Measurements from ENCODE around the gene GALNS. TPM values are rescaled to one million over a fixed set of nuclear protein-coding genes. Genes with fewer than 3 reads are reported as not detected.
A peak's percentile ranks its signal among the peaks of the same experiment; 100 is the strongest.

The GALNS gene
- total RNA-seq, 1 experiment from 2014 or later, result 34.3 TPM

DNA sequence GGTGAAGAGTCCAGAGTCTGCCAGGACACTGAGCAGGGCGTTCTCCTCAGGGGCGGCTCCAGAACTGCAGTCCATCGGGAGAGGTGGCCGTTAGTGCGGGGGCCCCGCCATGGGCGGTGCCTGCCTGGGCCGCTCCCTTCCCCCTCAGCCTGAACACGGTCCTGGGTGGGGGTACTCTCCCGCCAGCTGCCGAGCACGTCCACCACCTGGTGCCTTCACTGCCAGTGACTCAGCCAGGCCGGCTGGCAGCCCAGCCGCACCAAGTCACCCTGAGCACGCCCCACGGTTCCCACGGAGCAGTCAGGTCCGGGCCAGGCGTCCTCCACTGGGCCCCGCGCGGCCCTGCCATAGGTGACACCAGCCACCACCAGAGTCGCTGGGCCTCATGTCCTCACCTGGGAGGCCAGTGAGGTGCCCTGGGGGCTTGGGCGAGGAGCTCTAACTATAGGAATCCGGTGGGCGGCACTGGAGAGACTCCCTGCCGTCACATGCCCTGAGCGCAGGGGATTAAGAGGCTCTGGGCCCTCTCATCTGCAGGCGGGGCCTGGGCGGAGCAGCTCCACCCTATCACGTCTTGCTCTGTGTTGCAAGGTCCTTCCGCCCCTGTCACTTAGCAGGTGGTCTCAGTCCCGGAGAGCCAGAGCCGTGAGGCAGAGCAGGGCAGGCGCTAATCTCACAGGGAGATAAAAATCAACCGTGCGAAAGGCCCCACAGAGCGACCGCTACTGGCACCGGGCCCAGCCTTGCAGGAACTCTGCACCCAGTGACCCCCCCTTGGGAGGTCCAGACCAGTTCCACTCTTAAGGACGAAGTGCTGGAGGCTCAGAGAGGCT lies 86.1 kb downstream of the GALNS start:
- DNase-seq (ENCODE audit: low spot score), result peak; percentile 98

DNA sequence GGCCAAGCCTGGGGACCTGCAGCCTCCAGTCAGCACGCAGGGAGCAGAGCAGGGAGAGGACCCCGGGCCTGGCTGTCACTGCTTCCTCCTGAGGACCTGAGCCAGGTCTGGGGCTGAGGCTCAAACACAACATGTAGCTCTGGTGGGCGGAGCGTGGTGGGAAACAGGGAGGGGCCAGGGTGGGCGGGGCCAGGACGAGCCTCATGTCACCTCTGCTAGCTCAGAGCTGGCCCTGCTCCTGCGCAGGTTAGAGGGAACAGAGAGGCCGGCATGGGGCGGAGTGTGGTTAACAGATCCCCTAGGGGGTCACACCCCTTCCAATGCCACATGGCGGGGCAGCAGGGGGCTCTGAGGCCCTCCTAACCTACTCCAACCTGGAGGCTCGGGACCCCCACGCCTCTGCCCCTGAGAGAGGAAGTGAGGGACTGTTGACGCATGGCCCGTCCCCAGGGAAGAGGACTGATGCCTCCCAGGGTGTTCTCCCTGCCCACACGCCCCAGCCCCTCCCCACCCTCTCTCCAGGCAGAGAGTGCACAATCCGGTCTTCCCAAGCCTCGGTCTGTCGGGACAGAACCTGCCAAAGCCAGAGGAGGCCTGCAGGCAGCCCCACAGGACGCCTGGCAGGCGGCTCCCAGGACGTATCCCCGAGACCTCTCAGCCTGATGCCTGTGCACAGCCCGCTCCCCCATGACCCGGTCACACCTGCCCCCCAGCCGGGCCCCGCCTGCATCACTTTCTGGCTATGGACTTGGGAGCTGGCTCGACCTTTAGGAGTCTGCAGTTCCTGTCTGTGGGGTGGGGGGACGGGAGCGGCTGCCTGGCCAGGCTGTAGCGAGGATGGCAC lies 86.9 kb downstream of the GALNS start:
- peak; percentile 78 for DNase-seq (ENCODE audit: low spot score)

DNA sequence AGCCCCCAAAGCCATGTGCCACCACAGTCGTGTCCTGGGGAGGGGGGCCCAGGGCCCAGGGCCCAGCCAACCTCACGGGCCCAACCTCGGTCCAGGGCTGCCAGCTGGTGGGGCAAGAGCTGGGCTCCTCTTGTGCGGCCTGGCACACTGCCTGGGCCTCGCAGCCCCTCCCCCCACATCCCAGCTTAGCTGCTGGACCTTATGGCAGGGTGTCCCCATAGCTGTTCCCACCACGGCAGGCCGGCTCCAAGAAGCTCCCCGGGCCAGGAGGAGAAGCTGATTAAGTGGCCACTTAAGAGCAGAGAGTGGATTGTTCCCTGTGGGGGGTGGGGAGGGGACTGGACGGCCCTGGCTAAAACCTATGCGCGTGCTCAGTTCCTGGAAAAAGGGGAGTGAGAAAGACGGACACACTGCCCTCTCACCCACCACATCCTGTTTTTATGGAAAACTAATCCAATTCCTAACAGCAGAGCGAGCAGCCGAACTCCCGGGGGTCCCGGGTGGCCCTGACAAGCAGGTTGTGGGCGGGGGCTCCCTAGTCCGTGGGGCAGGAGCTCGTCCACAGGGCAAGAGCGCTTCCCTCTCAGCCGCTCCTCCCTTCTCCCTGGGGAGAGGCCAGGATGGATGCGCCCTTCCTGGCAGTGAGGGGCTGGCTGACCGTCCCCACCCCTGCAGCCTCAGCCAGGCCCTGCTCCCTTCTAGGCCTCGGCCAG lies 88.5 kb downstream of the GALNS start:
- peak; percentile 65 for DNase-seq (ENCODE audit: low spot score)

DNA sequence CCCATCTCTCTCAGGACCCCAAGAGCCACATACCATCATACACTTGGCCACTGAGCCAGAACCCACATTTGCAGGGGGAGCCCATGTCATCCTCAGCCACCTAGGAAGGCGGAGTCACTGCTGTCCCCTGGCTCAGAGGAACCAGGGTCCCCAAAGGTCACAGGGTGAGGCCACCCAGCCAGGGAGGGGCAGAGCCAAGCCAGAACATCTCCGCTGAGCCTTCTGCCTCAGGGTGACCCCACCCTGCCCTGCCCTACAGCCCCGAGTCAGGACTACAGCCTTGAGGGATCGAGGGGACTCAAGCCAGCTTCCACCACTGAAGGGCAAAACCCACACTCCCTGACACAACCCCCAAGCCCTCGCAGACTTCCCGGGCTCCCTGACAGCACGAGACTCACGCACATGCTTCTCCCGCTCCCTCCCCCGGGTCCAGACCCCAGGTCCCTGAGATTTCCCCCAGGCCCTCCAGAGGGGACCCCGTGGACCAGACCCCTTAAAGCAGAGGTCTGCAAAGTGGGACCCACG lies 89.1 kb downstream of the GALNS start:
- DNase-seq (ENCODE audit: low spot score), result no peak

DNA sequence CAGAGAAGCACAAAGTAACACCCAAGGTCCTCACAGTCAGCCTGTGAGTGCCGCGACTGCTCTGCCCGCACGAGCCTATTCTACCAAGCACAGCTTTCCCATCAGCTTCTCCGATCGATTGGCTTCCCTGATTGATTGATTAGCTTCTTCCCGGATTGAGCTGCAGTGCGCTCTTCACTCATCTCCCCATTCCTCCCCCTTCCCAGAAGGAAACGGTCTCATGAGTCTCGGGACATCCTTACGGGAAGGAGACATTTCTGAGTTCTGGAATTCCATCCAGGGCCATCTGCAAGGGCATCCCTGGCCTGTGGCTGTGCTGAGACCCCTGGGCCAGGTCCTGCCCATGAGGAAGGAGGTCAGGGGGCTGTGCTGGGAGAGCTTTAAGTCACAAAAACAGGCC lies 89.8 kb downstream of the GALNS start:
- DNase-seq (ENCODE audit: low spot score), result no peak

DNA sequence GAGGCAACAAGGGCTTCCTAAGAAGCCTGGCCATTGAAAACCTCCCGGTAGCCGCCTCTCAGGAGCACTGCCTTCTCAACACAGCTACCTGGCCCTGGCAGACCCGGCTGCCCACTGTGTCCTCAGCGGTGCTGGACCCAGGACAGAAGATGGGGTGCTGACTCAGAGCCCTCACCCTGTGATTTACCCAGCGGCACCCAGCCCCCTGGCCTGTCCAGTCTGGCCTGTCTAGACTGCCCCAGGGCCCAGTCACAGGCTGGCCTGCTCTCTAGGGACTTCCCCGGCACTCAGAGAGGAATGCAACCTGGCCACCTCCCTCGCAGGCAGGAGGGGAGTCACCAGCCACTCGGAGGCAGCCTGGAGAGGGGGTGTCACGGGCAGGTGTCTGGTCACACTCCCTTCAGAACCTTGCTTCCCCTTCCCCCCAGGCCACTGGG lies 91.8 kb downstream of the GALNS start:
- peak; percentile 94 for DNase-seq (ENCODE audit: low spot score)

DNA sequence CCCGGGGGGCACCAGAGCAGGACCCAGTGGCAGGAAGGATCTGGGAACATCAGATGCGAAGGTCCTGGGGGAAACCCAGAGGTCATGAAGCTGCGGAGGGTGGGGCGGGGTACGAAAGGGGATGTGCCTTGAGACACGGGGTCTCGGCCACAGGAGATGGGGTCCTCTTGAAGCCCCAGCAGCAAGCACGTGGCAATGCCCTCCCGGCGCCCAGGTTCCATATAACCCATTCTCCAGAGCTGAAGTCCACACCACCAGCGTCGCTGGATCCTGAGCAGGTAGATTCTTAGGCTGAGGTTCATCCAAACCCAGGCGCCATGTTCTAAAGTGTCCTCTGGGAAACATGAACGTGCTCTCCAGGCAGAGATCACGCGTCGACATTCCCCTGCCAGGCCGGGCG lies 92.7 kb downstream of the GALNS start:
- DNase-seq (ENCODE audit: low spot score), result no peak

Other genes starting within 250 kb of the GALNS start
- gene IL17C, start 218.4 kb downstream of the GALNS start, total RNA-seq (2014; rRNA removed; shearing (Covaris generic)), result not detected in 2 replicates
- 0.19 TPM in 1 of 2 replicates, not detected in the other for gene CYBA, start 205.9 kb downstream of the GALNS start, total RNA-seq (2014; rRNA removed; shearing (Covaris generic))
- gene MVD, start 193.9 kb downstream of the GALNS start, total RNA-seq (2014; rRNA removed; shearing (Covaris generic)), result 53.8 and 56.3 TPM in 2 replicates
- not detected in 2 replicates for gene SNAI3, start 170.4 kb downstream of the GALNS start, total RNA-seq (2014; rRNA removed; shearing (Covaris generic))
- gene RNF166, start 150.5 kb downstream of the GALNS start, total RNA-seq (2014; rRNA removed; shearing (Covaris generic)), result 43.6 and 51.2 TPM in 2 replicates
- 20.5 and 21.2 TPM in 2 replicates for gene CTU2, start 150.4 kb downstream of the GALNS start, total RNA-seq (2014; rRNA removed; shearing (Covaris generic))
- 186 and 226 TPM in 2 replicates for gene PIEZO1, start 71.7 kb downstream of the GALNS start, total RNA-seq (2014; rRNA removed; shearing (Covaris generic))
- 29.3 and 39.2 TPM in 2 replicates for gene CDT1, start 53.2 kb downstream of the GALNS start, total RNA-seq (2014; rRNA removed; shearing (Covaris generic))
- 255 and 258 TPM in 2 replicates for gene APRT, start 45.0 kb downstream of the GALNS start, total RNA-seq (2014; rRNA removed; shearing (Covaris generic))
- gene TRAPPC2L, start 180 bp upstream of the GALNS start, total RNA-seq (2014; rRNA removed; shearing (Covaris generic)), result 52.9 and 78.8 TPM in 2 replicates
- not detected in 2 replicates for gene PABPN1L, start 9.7 kb upstream of the GALNS start, total RNA-seq (2014; rRNA removed; shearing (Covaris generic))
- 0.05 TPM in 1 of 2 replicates, not detected in the other for gene CBFA2T3, start 120.3 kb upstream of the GALNS start, total RNA-seq (2014; rRNA removed; shearing (Covaris generic))
- gene ACSF3, start 236.9 kb upstream of the GALNS start, total RNA-seq (2014; rRNA removed; shearing (Covaris generic)), result 49.0 and 52.4 TPM in 2 replicates

Data from A172 (cell line).